ENCODE results near the gene SAMD14.

SAMD14 gene

GRCh38 chr17:50108556-50108955 lies 21.4 kb downstream of the SAMD14 start:
- Histone ChIP-seq H3K4me1 (peaks cover 15% of the 10 kb centered on the region), H3K36me3 (ENCODE audit: control insufficient read depth, insufficient read depth, low read length) (no peaks in the 10 kb centered on the region), H3K79me2 (no peaks in the 10 kb centered on the region), H3K9ac (no peak overlapping the region), H2AFZ (no peak overlapping the region), H3K4me3 (ENCODE audit: low read depth, low read length) (no peak overlapping the region), H3K4me2 (ENCODE audit: low read length) (no peak overlapping the region), H3K27me3 (ENCODE audit: control insufficient read depth, insufficient read depth, low read length) (no peaks in the 10 kb centered on the region), H3K27ac (no peak overlapping the region), H3K9me3 (ENCODE audit: control insufficient read depth, low read length) (no peaks in the 10 kb centered on the region)
- no peak for TF ChIP-seq CTCF (IDR thresholded peaks at IDR 0.05)

DNA sequence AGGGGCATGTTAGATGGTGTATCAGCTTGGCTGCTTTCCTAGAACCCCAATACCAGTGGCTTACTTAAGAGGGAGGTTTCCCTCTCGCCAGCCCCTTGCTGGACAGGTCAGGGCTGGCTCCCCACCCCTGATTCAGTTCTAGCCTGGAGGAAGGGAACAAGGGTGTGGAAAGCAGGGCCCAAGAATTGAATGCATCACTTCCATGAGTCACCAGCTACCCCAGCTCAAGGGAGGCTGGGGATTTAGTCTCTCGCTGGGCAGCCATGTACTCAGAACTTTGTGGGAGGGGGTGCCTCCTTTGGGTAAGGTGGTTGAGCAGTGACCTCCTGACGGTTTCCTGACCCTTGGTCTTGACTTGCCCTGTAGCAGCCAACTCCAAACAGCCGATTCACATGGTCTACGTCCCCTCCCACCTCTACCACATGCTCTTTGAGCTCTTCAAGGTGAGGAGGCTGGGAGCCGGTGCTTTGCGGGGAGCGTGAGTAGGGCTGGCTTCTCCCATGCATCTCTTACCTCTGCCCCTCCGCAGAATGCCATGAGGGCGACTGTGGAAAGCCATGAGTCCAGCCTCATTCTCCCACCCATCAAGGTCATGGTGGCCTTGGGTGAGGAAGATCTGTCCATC lies 22.1 kb downstream of the SAMD14 start:
- Histone ChIP-seq H3K4me2 (ENCODE audit: low read length) (no peak overlapping the region), H3K4me3 (ENCODE audit: low read depth, low read length) (no peak overlapping the region), H3K9me3 (ENCODE audit: control insufficient read depth, low read length) (no peaks in the 10 kb centered on the region), H3K27ac (no peak overlapping the region), H2AFZ (no peak overlapping the region), H3K4me1 (peaks cover 11% of the 10 kb centered on the region), H3K79me2 (no peaks in the 10 kb centered on the region), H3K9ac (no peak overlapping the region), H3K27me3 (ENCODE audit: control insufficient read depth, insufficient read depth, low read length) (no peaks in the 10 kb centered on the region), H3K36me3 (ENCODE audit: control insufficient read depth, insufficient read depth, low read length) (no peaks in the 10 kb centered on the region)
- no peak for TF ChIP-seq CTCF (IDR thresholded peaks at IDR 0.05)

DNA sequence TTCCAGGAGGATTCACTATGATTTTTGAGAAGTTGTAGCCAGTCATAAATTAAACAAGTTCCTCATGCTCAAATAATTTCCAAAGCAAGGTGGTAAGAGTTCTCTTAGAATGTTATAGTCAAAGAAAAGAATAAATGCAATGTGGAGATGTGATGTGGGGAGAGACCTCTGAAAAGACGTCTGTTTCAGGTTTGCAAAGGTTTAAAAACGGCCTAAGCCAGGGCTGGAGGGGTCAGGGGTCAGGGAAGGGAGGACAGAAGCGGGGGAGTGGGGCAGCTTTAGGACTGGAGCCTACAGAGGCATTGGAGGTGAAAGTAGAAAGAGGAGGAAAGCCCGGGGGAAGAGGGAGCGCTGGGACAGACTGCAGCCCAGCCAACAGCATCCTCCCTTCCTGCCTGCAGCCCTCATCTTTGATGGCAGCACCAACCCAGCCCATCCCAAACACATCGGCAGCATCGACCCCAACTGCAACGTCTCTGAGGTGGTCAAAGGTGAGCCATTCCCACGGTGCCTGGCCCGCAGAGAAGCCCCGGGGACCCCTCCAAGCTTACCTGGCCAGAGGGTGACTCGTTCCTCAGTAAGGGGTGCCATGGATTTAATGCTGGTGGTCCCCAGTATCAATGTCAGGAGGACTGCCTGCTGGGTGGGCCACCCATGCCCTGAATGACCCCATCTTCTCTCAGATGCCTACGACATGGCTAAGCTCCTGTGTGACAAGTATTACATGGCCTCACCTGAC lies 23.4 kb downstream of the SAMD14 start:
- Histone ChIP-seq H3K9ac (no peak overlapping the region), H3K9me3 (ENCODE audit: control insufficient read depth, low read length) (no peaks in the 10 kb centered on the region), H3K36me3 (ENCODE audit: control insufficient read depth, insufficient read depth, low read length) (no peaks in the 10 kb centered on the region), H2AFZ (no peak overlapping the region), H3K27me3 (ENCODE audit: control insufficient read depth, insufficient read depth, low read length) (no peaks in the 10 kb centered on the region), H3K79me2 (peaks cover 3% of the 10 kb centered on the region), H3K4me3 (ENCODE audit: low read depth, low read length) (no peak overlapping the region), H3K4me2 (ENCODE audit: low read length) (no peak overlapping the region), H3K4me1 (peaks cover 14% of the 10 kb centered on the region), H3K27ac (no peak overlapping the region)
- TF ChIP-seq CTCF (IDR thresholded peaks at IDR 0.05): no peak

DNA sequence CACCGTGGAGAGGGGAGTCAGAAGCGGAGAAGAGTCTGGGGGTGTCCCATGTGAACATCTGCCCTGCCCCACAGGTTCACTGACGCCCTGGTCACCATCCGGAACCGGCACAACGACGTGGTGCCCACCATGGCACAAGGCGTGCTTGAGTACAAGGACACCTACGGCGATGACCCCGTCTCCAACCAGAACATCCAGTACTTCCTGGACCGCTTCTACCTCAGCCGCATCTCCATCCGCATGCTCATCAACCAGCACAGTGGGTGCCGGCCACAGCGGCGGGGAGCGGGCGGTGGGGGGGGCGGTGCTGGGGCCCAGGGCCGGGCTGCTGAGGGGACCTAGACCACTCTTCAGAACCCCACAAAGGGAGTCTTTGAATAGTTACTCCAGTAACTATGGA lies 24.1 kb downstream of the SAMD14 start:
- Histone ChIP-seq H3K4me3 (ENCODE audit: low read depth, low read length) (no peak overlapping the region), H3K9ac (no peak overlapping the region), H3K79me2 (peaks cover 3% of the 10 kb centered on the region), H3K9me3 (ENCODE audit: control insufficient read depth, low read length) (no peaks in the 10 kb centered on the region), H2AFZ (no peak overlapping the region), H3K27me3 (ENCODE audit: control insufficient read depth, insufficient read depth, low read length) (no peaks in the 10 kb centered on the region), H3K4me1 (peaks cover 17% of the 10 kb centered on the region), H3K36me3 (ENCODE audit: control insufficient read depth, insufficient read depth, low read length) (no peaks in the 10 kb centered on the region), H3K4me2 (ENCODE audit: low read length) (no peak overlapping the region), H3K27ac (no peak overlapping the region)
- TF ChIP-seq CTCF (IDR thresholded peaks at IDR 0.05): no peak

DNA sequence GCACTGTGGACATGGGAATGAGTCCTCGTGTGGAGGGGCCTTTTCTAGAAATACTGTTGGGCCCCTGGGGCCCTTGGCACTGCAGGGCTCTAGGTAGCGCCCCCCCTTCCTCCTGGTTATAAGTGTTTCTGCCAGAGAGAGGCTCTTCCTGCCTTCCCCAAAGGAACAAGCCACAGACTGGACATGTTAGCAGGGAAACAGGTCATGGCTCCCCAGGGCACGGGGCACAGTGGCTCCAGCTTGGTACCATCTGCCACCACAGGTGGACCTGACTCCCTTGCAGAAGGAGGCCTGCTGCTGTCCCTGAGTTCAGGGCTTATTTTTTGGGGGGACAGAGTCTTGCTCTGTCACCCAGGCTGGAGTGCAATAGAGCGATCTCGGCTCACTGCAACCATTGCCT lies 26.0 kb downstream of the SAMD14 start:
- Histone ChIP-seq H3K4me1 (peaks cover 17% of the 10 kb centered on the region), H2AFZ (no peak overlapping the region), H3K79me2 (peaks cover 3% of the 10 kb centered on the region), H3K9me3 (ENCODE audit: control insufficient read depth, low read length) (no peaks in the 10 kb centered on the region), H3K9ac (no peak overlapping the region), H3K27ac (no peak overlapping the region), H3K36me3 (ENCODE audit: control insufficient read depth, insufficient read depth, low read length) (no peaks in the 10 kb centered on the region), H3K27me3 (ENCODE audit: control insufficient read depth, insufficient read depth, low read length) (no peaks in the 10 kb centered on the region), H3K4me2 (ENCODE audit: low read length) (no peak overlapping the region), H3K4me3 (ENCODE audit: low read depth, low read length) (no peak overlapping the region)
- no peak for TF ChIP-seq CTCF (IDR thresholded peaks at IDR 0.05)

All from parathyroid adenoma (tissue), 2 donors.